Right ventricle myocardium inferior (tissue), 1 donor: ENCODE measurements around the gene TUBGCP5. TPM values are rescaled to one million over a fixed set of nuclear protein-coding genes. Genes with fewer than 3 reads are reported as not detected.
A peak's percentile ranks its signal among the peaks of the same experiment; 100 is the strongest.
"Not testable (repeated sequence)": the region's sequence is repeated elsewhere in the genome, so short reads cannot be mapped to it uniquely, and the experiment has no call there.

Source experiments
- ATAC-seq: fragments of 200-7000 bp; cut with Tn5 transposase; one replicate; pipeline ENCODE4 v1.9.1; 2020; ENCODE audit warnings: mild to moderate bottlenecking, moderate library complexity
- DNase-seq: peaks from one replicate; pipeline ENCODE4 v3.0.0; 2021; ENCODE audit errors: missing footprints
- intact Hi-C: fragments of 100-400 bp; cut with DNase I; formaldehyde crosslinking; loops from one replicate; pipeline ENCODE4 v1.11.0; 2022
- total RNA-seq: library from RNA; stranded (reverse); fragmentation: NEBNext Ultra II Directional; extraction: Animal tissue kit (Norgen Biotek cat#: 25700); gene quantifications from one replicate; pipeline ENCODE4 v1.2.1, GENCODE V29; 2021
- donor health status: DM: no; HTN: yes; CAD: no; lungs with severe emphysema.

Gene TUBGCP5
- total RNA-seq, 1 donor from 2014 or later, result 11.3 TPM

DNA sequence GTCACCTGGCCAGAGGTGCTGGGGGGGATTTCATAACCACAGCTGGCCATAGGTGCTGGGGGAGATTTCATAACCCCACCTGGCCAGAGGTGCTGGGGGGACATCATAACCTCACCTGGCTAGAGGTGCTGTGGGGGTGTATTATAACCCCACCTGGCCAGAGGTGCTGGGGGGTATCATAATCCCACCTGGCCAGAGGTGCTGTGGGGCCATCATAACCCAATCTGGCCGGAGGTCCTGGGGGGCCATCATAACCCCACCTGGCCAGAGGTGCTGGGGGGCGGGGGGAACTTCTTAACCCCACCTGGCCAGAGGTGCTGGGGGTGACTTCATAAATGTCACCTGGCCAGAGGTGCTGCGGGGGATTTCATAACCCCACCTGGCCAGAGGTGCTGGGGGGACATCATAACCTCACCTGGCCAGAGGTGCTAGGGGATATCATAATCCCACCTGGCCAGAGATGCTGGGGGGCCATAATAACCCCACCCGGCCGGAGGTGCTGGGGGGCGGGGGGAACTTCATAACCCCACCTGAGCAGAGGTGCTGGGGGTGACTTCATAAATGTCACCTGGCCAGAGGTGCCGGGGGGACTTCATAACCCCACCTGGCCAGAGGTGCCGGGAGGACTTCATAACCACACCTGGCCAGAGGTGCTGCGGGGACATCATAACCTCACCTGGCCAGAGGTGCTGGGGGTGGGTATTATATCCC is 9.4 kb upstream of the TUBGCP5 start:
- DNase-seq, ATAC-seq, intact Hi-C loops: not testable (repeated sequence)

DNA sequence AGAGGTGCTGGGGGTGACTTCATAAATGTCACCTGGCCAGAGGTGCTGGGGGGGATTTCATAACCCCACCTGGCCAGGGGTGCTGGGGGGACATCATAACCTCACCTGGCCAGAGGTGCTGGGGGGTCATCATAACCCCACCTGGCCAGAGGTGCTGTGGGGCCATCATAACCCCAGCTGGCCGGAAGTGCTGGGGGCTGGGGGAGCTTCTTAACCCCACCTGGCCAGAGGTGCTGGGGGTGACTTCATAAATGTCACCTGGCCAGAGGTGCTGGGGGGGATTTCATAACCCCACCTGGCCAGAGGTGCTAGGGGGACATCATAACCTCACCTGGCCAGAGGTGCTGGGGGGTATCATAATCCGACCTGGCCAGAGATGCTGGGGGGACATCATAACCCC is 4.6 kb upstream of the TUBGCP5 start:
- ATAC-seq, intact Hi-C loops: not testable (repeated sequence)

DNA sequence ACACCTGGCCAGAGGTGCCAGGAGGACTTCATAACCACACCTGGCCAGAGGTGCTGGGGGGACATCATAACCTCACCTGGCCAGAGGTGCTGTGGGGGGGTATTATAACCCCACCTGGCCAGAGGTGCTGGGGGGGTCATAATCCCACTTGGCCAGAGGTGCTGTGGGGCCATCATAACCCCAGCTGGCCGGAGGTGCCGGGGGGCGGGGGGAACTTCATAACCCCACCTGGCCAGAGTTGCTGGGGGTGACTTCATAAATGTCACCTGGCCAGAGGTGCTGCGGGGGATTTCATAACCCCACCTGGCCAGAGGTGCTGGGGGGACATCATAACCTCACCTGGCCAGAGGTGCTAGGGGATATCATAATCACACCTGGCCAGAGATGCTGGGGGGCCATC is 4.2 kb upstream of the TUBGCP5 start:
- intact Hi-C loops, result not testable (repeated sequence)

More for the DNA sequence above, 4.6 kb upstream of the TUBGCP5 start:
- DNase-seq, result not testable (repeated sequence)

DNA sequence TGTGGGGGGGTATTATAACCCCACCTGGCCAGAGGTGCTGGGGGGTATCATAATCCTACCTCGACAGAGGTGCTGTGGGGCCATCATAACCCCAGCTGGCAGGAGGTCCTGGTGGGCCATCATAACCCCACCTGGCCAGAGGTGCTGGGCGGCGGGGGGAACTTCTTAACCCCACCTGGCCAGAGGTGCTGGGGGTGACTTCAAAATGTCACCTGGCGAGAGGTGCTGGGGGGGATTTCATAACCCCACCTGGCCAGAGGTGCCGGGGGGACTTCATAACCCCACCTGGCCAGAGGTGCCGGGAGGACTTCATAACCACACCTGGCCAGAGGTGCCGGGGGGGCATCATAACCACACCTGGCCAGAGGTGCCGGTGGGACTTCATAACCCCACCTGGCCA is 2.4 kb upstream of the TUBGCP5 start:
- intact Hi-C loops, DNase-seq, ATAC-seq: not testable (repeated sequence)

More for the DNA sequence above, 4.2 kb upstream of the TUBGCP5 start:
- ATAC-seq, DNase-seq: not testable (repeated sequence)

DNA sequence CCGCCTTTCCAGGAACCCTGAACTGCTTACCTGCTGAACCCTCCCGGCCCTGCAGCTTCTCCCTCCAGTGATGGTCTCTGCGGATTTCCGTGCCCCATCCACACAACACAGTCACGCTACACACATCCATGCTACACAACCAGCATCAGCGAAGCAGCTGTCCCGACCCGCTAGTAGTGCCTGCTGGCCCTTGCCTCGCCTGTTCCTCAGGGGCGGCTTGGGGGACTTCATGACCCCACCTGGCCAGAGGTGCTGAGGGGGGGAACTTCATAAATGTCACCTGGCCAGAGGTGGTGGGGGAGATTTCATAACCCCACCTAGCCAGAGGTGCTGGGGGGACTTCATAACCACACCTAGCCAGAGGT is 530 bp upstream of the TUBGCP5 start:
- intact Hi-C loops, result loop anchor here (10.0 kb wide), 1 partner anchor 425 kb away; no protein-coding TSS in a partner anchor
- no peak for DNase-seq
- ATAC-seq, result peak; percentile 22

- intact Hi-C loops, result loop anchor here (10.0 kb wide), 1 partner anchor 426 kb away; no protein-coding TSS in a partner anchor
- DNase-seq (no peak), ATAC-seq (peak; percentile 1)
Observed at GRCh38 chr15:23038726-23039142, 635 bp downstream of the TUBGCP5 start.

GRCh38 chr15:23035964-23036566 is 3.3 kb downstream of the TUBGCP5 start:
- intact Hi-C loops, result loop anchor here (10.0 kb wide), 1 partner anchor 429 kb away; no protein-coding TSS in a partner anchor
- ATAC-seq (no peak), DNase-seq (no peak)

- intact Hi-C loops, result loop anchor here (10.0 kb wide), 1 partner anchor 431 kb away; no protein-coding TSS in a partner anchor
- ATAC-seq, result no peak
- DNase-seq, result no peak
Observed at GRCh38 chr15:23033979-23034378, 5.4 kb downstream of the TUBGCP5 start.

- no peak for ATAC-seq
- intact Hi-C loops, result no loop called here
Observed at GRCh38 chr15:23026218-23026617, 13.2 kb downstream of the TUBGCP5 start.

GRCh38 chr15:23022156-23022555 is 17.2 kb downstream of the TUBGCP5 start:
- DNase-seq, result no peak
- ATAC-seq, result no peak
- intact Hi-C loops, result no loop called here

More at GRCh38 chr15:23026218-23026617, 13.2 kb downstream of the TUBGCP5 start:
- DNase-seq, result no peak

- intact Hi-C loops, result no loop called here
- DNase-seq (no peak), ATAC-seq (no peak)
Observed at GRCh38 chr15:23014394-23015000, 24.9 kb downstream of the TUBGCP5 start.

DNA sequence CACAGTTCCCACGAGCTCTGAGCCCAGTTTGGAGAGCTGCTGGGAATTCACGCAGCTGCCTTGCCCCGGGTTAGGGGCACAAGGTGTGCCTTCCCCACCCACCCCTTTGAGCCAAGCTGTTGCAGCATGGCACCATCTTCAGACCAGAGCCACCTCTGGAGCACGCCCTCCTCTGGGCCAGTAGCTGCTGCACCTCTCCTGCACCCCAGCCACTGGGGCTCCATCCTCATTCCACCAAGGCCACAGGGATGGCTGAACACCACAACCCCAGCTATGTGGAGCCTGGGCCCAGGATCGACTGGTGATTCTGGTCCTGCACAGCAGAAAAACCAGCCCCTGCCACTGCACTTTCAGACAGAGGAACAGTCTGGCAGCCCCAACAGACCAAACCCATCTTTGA is 25.7 kb downstream of the TUBGCP5 start:
- no peak for DNase-seq
- intact Hi-C loops, result no loop called here
- no peak for ATAC-seq

- intact Hi-C loops, ATAC-seq, DNase-seq: not testable (repeated sequence)
Observed at GRCh38 chr15:23012616-23013015, 26.8 kb downstream of the TUBGCP5 start.

GRCh38 chr15:23003736-23004135 is 35.6 kb downstream of the TUBGCP5 start:
- intact Hi-C loops, result no loop called here
- no peak for DNase-seq
- no peak for ATAC-seq

- intact Hi-C loops, result no loop called here
- DNase-seq, result no peak
- peak; percentile 56 for ATAC-seq
Observed at GRCh38 chr15:23002920-23003319, 36.4 kb downstream of the TUBGCP5 start.

DNA sequence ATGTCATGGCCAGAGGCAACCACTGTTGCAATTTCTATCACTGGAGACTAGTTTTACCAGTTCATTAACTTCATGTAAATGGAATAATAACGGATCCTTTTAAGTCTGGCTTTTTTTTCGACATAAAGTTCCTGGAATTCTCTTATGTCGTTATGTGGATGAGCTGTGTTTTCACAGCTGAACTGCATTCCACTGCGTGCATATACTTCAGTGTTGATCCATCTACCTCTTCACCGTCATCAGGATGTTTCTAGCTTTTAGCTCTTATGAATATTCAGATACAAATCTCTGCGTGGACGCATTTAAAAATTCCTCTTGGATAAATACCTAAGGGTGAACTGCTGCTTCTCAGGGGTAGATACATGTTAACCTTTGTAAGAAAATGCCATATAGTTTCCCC is 43.6 kb downstream of the TUBGCP5 start:
- intact Hi-C loops, result loop anchor here (10.0 kb wide), 1 partner anchor 81 kb away; no protein-coding TSS in a partner anchor

DNA sequence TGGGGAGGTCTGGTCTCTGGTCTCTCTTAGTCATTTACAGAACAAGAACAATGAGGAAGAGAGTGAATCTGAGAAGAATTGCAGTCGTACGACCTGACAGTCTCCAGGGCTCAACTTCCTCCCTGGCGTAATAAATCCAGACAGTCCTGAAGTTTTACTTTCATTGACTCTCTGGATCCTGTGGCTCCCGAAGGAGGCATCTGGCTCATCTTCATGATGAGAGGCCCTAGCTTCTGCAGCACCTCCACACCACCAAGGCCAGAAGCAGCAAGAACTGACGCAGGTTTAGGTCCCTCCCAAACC is 47.4 kb downstream of the TUBGCP5 start:
- DNase-seq, result no peak
- no peak for ATAC-seq
- intact Hi-C loops, result loop anchor here (10.0 kb wide), 1 partner anchor 77 kb away; no protein-coding TSS in a partner anchor

More for the DNA sequence above, 43.6 kb downstream of the TUBGCP5 start:
- no peak for ATAC-seq
- DNase-seq, result no peak

GRCh38 chr15:22989576-22990477 is 49.5 kb downstream of the TUBGCP5 start:
- intact Hi-C loops, result loop anchor here (10.0 kb wide), 1 partner anchor 75 kb away; no protein-coding TSS in a partner anchor
- ATAC-seq (peak; percentile 28), DNase-seq (no peak)

DNA sequence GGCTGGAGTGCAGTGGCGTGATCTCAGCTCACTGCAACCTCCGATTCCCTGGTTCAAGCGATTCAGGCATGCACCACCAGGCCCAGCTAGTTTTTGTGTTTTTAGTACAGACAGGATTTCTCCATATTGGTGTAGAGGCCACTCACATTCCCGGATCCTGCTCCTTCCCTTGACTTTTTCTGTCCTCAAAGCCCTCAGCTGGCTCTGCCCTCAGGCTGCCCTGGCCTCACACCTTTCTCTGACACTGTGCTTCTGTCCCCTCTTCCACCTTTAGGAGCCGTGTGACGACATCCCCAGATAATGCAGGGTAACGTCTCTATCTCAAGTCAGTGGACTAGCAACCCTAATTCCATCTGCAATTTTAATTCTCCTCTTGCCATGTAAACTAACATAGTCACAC is 50.6 kb downstream of the TUBGCP5 start:
- DNase-seq (no peak), ATAC-seq (no peak)
- intact Hi-C loops, result no loop called here
